GM23338 (cell line): Measurements from ENCODE around the gene INTS6.

Experiments
- CREB1 ChIP-seq: fragments of 250-450 bp; sonication (Bioruptor Pico); IDR thresholded peaks from 2 replicates; pipeline ENCODE4 v1.5.0; 2020; ENCODE audit warnings: low read depth, mild to moderate bottlenecking, moderate library complexity
- ETS1 ChIP-seq: IDR thresholded peaks from 2 replicates; pipeline ENCODE4 v1.6.1; 2016; ENCODE audit warnings: antibody characterized with exemption
- EZH2 ChIP-seq: fragments of 200-600 bp; sonication (generic); IDR thresholded peaks from one replicate; pipeline ENCODE4 v1.8.0; 2017; ENCODE audit warnings: antibody characterized with exemption, mild to moderate bottlenecking, low read depth; ENCODE audit not compliant: unreplicated experiment
- EZH2phosphoT487 ChIP-seq: fragments of 200-600 bp; sonication (generic); IDR thresholded peaks from one replicate; pipeline ENCODE4 v1.8.1; 2018; ENCODE audit warnings: antibody characterized with exemption; ENCODE audit not compliant: unreplicated experiment
- JUNB ChIP-seq: IDR thresholded peaks from one replicate; pipeline ENCODE4 v1.6.1; 2016; ENCODE audit warnings: antibody characterized with exemption; ENCODE audit not compliant: unreplicated experiment
- NANOG ChIP-seq: IDR thresholded peaks from 2 replicates; pipeline ENCODE4 v1.6.1; 2016; ENCODE audit warnings: antibody characterized with exemption, borderline replicate concordance
- POLR2AphosphoS5 ChIP-seq: IDR thresholded peaks from 2 replicates; pipeline ENCODE4 v1.6.1; 2016; ENCODE audit warnings: antibody characterized with exemption, low read depth
- STAT1 ChIP-seq: IDR thresholded peaks from one replicate; pipeline ENCODE4 v1.6.1; 2016; ENCODE audit warnings: antibody characterized with exemption; ENCODE audit not compliant: unreplicated experiment
- ZNF114 ChIP-seq: fragments of 250-450 bp; sonication (Bioruptor Pico); IDR thresholded peaks from 2 replicates; pipeline ENCODE4 v1.5.0; 2020; ENCODE audit warnings: mild to moderate bottlenecking, moderate library complexity
- ZNF331 ChIP-seq: fragments of 250-450 bp; sonication (Bioruptor Pico); IDR thresholded peaks from 2 replicates; pipeline ENCODE4 v1.5.0; 2020; ENCODE audit warnings: low read depth, mild to moderate bottlenecking, moderate library complexity
- TF ChIP-seq, protein P1 (sequence below), 2 experiments: fragments of 200-600 bp in 1 of 2; sonication (generic) in 1 of 2; conservative IDR thresholded peaks; 2 replicates each; pipeline versions ENCODE4 v1.5.1 to v1.6.1; 2016 to 2017; ENCODE audit warnings: antibody characterized with exemption in 2 of 2, low read depth in 2 of 2, mild to moderate bottlenecking in 2 of 2, moderate library complexity in 1 of 2
- TF ChIP-seq, protein P2 (sequence below): IDR thresholded peaks from one replicate; pipeline ENCODE4 v1.6.1; 2018; ENCODE audit warnings: antibody characterized with exemption; ENCODE audit not compliant: unreplicated experiment

- TF ChIP-seq, protein P1, sequence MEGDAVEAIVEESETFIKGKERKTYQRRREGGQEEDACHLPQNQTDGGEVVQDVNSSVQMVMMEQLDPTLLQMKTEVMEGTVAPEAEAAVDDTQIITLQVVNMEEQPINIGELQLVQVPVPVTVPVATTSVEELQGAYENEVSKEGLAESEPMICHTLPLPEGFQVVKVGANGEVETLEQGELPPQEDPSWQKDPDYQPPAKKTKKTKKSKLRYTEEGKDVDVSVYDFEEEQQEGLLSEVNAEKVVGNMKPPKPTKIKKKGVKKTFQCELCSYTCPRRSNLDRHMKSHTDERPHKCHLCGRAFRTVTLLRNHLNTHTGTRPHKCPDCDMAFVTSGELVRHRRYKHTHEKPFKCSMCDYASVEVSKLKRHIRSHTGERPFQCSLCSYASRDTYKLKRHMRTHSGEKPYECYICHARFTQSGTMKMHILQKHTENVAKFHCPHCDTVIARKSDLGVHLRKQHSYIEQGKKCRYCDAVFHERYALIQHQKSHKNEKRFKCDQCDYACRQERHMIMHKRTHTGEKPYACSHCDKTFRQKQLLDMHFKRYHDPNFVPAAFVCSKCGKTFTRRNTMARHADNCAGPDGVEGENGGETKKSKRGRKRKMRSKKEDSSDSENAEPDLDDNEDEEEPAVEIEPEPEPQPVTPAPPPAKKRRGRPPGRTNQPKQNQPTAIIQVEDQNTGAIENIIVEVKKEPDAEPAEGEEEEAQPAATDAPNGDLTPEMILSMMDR (conservative IDR thresholded peaks at IDR 0.05; ENCODE audit: low read depth in 2 of 2) = no peak
- TF ChIP-seq EZH2 (no peak), POLR2AphosphoS5 (no peak), JUNB (no peak), EZH2phosphoT487 (no peak), STAT1 (no peak), ETS1 (no peak), CREB1 (CRISPR knock-in tag) (no peak), ZNF331 (CRISPR knock-in tag) (no peak), NANOG (no peak), ZNF114 (CRISPR knock-in tag) (no peak)
- TF ChIP-seq, protein P2, sequence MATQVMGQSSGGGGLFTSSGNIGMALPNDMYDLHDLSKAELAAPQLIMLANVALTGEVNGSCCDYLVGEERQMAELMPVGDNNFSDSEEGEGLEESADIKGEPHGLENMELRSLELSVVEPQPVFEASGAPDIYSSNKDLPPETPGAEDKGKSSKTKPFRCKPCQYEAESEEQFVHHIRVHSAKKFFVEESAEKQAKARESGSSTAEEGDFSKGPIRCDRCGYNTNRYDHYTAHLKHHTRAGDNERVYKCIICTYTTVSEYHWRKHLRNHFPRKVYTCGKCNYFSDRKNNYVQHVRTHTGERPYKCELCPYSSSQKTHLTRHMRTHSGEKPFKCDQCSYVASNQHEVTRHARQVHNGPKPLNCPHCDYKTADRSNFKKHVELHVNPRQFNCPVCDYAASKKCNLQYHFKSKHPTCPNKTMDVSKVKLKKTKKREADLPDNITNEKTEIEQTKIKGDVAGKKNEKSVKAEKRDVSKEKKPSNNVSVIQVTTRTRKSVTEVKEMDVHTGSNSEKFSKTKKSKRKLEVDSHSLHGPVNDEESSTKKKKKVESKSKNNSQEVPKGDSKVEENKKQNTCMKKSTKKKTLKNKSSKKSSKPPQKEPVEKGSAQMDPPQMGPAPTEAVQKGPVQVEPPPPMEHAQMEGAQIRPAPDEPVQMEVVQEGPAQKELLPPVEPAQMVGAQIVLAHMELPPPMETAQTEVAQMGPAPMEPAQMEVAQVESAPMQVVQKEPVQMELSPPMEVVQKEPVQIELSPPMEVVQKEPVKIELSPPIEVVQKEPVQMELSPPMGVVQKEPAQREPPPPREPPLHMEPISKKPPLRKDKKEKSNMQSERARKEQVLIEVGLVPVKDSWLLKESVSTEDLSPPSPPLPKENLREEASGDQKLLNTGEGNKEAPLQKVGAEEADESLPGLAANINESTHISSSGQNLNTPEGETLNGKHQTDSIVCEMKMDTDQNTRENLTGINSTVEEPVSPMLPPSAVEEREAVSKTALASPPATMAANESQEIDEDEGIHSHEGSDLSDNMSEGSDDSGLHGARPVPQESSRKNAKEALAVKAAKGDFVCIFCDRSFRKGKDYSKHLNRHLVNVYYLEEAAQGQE = no peak
Observed at GRCh38 chr13:51416107-51416506, 36.7 kb downstream of the INTS6 start.
